ENCODE results near the gene RPS19BP1.

The RPS19BP1 gene

GRCh38 chr22:39527481-39527961, 5.0 kb downstream of the RPS19BP1 start:
- Histone ChIP-seq H3K4me1 (ENCODE audit: control insufficient read depth in 1 of 2, insufficient read depth in 1 of 2, low read depth in 1 of 2, low read length in 1 of 2) (peaks cover 95% of the 10 kb centered on the region in 2 experiments), H3K4me3 (ENCODE audit: low read depth in 1 of 2, low read length in 1 of 2) (peak overlapping the region; percentile 19 to 51), H3K27ac (peak overlapping the region; percentile 94), H3K9me3 (no peaks in the 10 kb centered on the region), H3K27me3 (no peaks in the 10 kb centered on the region), H3K36me3 (peaks cover 55% of the 10 kb centered on the region)
- no peak for TF ChIP-seq CTCF (IDR thresholded peaks at IDR 0.05)

DNA sequence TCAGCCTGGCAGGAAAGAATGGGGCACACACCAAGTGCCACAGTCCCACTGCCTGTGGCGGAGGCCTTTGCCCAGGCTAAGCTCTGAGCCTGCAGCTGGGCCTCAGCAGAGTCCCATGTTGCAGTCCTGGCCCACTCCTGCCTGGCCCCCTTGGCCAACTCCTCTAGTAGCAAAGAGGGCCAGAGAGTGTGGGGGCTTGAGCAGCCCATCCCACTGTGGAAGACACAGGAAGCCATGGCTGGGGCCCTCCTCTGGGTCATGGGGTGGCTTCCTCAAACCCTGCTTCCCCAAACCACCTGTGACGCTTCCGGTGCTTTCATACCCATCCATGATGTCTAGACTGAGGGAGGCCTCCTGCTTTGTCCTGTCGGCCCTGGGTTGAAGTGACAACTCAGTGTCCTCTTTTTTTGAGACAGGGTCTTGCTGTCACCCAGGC, 5.8 kb downstream of the RPS19BP1 start:
- Histone ChIP-seq H3K27me3 (no peaks in the 10 kb centered on the region), H3K9me3 (no peaks in the 10 kb centered on the region), H3K4me3 (ENCODE audit: low read depth in 1 of 2, low read length in 1 of 2) (peak overlapping the region; percentile 19 to 51), H3K27ac (peak overlapping the region; percentile 94), H3K36me3 (peaks cover 63% of the 10 kb centered on the region), H3K4me1 (ENCODE audit: control insufficient read depth in 1 of 2, insufficient read depth in 1 of 2, low read depth in 1 of 2, low read length in 1 of 2) (peaks cover 96 to 98% of the 10 kb centered on the region in 2 experiments)
- TF ChIP-seq CTCF (IDR thresholded peaks at IDR 0.05), result peak; percentile 30

GRCh38 chr22:39525658-39525975, 6.9 kb downstream of the RPS19BP1 start:
- peaks cover 60% of the 10 kb centered on the region for H3K36me3 ChIP-seq
- H3K9me3 ChIP-seq, result no peaks in the 10 kb centered on the region
- no peaks in the 10 kb centered on the region for H3K27me3 ChIP-seq
- no peak overlapping the region for H3K4me3 ChIP-seq (ENCODE audit: low read depth in 1 of 2, low read length in 1 of 2)
- peak overlapping the region; percentile 94 for H3K27ac ChIP-seq
- H3K4me1 ChIP-seq (ENCODE audit: control insufficient read depth in 1 of 2, insufficient read depth in 1 of 2, low read depth in 1 of 2, low read length in 1 of 2), result peaks cover 94 to 95% of the 10 kb centered on the region in 2 experiments
- no peak for TF ChIP-seq CTCF (IDR thresholded peaks at IDR 0.05)

DNA sequence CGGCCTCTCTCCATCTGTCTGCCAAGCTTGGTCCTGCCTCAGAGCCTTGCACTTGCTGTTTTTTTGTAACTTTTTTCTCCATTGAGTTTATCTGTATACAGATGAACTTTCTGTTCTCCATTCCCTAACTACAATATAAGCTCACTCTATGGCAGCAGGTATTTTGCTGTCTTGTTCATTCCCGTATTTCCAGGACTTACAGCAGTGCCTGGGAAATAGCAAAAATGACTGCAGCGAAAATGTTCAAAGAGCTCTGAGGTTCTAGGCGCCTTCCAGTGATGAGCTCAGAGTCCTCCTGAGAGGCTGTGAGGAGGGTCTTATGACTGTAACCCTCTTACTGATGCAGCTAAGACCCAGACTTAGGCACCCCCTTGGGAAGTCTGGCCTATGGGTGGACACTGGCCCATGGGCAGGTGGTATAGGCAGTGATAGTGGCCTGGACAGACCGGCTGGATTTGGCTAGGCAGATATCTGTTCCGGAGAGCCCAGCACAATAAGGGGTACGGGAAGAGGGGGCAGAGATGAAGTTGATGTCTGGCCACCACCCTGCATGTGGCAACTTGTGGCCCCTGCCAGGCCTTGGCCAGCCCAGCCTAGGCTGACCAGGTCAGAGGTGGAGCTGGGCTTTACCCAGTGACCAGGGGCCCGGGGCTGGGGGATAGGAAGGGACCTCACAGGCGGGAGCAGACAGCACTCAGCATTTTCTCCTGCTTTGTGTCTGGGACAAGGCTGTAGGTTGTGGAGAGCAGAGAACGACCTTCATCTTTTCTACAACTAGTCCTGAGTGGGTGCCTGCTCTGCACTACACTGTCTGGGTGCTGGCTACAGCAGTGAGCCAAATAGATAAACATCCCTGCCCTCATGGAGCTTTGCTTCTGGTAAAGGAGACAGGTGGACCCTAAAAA, 7.5 kb downstream of the RPS19BP1 start:
- Histone ChIP-seq H3K9me3 (no peaks in the 10 kb centered on the region), H3K27me3 (no peaks in the 10 kb centered on the region), H3K27ac (peak overlapping the region; percentile 94), H3K36me3 (peaks cover 54% of the 10 kb centered on the region), H3K4me3 (ENCODE audit: low read depth in 1 of 2, low read length in 1 of 2) (no peak overlapping the region), H3K4me1 (ENCODE audit: control insufficient read depth in 1 of 2, insufficient read depth in 1 of 2, low read depth in 1 of 2, low read length in 1 of 2) (peaks cover 88% of the 10 kb centered on the region in 2 experiments)
- no peak for TF ChIP-seq CTCF (IDR thresholded peaks at IDR 0.05)

DNA sequence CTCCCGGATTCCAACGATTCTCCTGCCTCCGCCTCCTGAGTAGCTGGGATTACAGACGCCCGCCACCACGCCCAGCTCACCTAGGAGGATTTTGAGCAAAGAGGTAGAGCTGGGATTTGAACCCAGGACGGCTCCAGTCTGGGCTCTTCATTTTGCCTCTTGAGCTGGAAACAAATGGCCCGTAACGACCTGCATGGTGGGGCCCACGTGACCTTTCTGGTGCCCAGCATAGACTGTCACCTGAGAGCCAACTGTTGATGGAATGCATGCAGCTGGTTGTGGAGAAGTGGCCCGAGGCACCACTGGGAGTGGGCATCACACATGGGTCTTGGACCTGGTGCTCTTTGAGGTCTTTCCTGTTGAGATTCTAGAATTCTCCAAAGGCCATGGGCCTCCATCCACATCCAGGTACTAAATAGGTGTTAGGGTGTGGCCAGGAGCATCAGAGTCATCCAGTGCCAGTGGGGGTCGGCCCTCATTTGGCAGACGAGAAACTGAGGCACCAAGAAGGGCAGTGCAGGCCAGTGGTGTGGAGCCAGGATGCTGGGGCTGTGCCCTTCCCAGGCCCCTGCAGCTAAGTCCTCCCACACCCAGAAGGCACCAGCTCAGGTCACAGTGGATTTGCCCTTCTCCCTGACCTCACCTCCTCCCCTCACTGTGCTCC, 8.3 kb downstream of the RPS19BP1 start:
- H3K4me1 ChIP-seq (ENCODE audit: control insufficient read depth in 1 of 2, insufficient read depth in 1 of 2, low read depth in 1 of 2, low read length in 1 of 2), result peaks cover 85 to 87% of the 10 kb centered on the region in 2 experiments
- H3K27ac ChIP-seq, result peak overlapping the region; percentile 94
- no peak overlapping the region for H3K4me3 ChIP-seq (ENCODE audit: low read depth in 1 of 2, low read length in 1 of 2)
- H3K9me3 ChIP-seq, result no peaks in the 10 kb centered on the region
- peaks cover 46% of the 10 kb centered on the region for H3K36me3 ChIP-seq
- TF ChIP-seq CTCF (IDR thresholded peaks at IDR 0.05), result no peak
- no peaks in the 10 kb centered on the region for H3K27me3 ChIP-seq
